GM12892 (cell line): ENCODE data around the gene FGF7.
"Not testable (repeated sequence)": the region's sequence is repeated elsewhere in the genome, so short reads cannot be mapped to it uniquely, and the experiment has no call there.

Experiments
- DNase-seq: peaks from one replicate; pipeline ENCODE4 v3.0.0; 2011; ENCODE audit not compliant: insufficient read length
- FAIRE-seq: peaks from 2 replicates; lab custom pipeline; 2011; peaks lifted over from hg19 to GRCh38; lab: Jason Lieb, UNC
- POLR2A ChIP-seq: IDR thresholded peaks from 2 replicates; pipeline ENCODE4 v1.6.1; 2011; ENCODE audit warnings: low read depth, low read length, control low read depth
- POLR2AphosphoS5 ChIP-seq: IDR thresholded peaks from 2 replicates; pipeline ENCODE4 v1.6.1; 2011; ENCODE audit warnings: low read depth, low read length, control low read depth
- TAF1 ChIP-seq: IDR thresholded peaks from 2 replicates; pipeline ENCODE4 v1.6.1; 2011; ENCODE audit warnings: low read depth, mild to moderate bottlenecking, control low read depth, low read length, borderline replicate concordance

Gene FGF7

GRCh38 chr15:49506341-49506740 lies 83.3 kb downstream of the FGF7 start:
- DNase-seq (no peak), FAIRE-seq (no peak)
- TF ChIP-seq TAF1: no peak

- DNase-seq (no peak), FAIRE-seq (no peak)
- TF ChIP-seq POLR2AphosphoS5 (no peak), POLR2A (no peak), TAF1 (no peak)
Observed at GRCh38 chr15:49507261-49507660, 84.2 kb downstream of the FGF7 start.

- not testable (repeated sequence) for DNase-seq, FAIRE-seq
Observed at GRCh38 chr15:49512739-49513138, 89.7 kb downstream of the FGF7 start.

GRCh38 chr15:49521802-49522201 lies 98.8 kb downstream of the FGF7 start:
- TF ChIP-seq TAF1 (no peak), POLR2AphosphoS5 (no peak), POLR2A (no peak)
- DNase-seq: no peak
- no peak for FAIRE-seq

- TF ChIP-seq TAF1 (no peak), POLR2AphosphoS5 (no peak), POLR2A (no peak)
- FAIRE-seq: no peak
- DNase-seq: no peak
Observed at GRCh38 chr15:49528289-49528688, 105.2 kb downstream of the FGF7 start.

GRCh38 chr15:49530092-49530491 lies 107.0 kb downstream of the FGF7 start:
- no peak for TF ChIP-seq POLR2AphosphoS5
- TF ChIP-seq TAF1: no peak
- TF ChIP-seq POLR2A: no peak
- no peak for FAIRE-seq

More at GRCh38 chr15:49530092-49530491, 107.0 kb downstream of the FGF7 start:
- no peak for DNase-seq
